ENCODE measurements around the gene SLIT3. TPM values are rescaled to one million over a fixed set of nuclear protein-coding genes. Genes with fewer than 3 reads are reported as not detected.

SLIT3 gene
- total RNA-seq, 8 experiments from 2014 or later = 6.1 to 159 (median 64.4) TPM

GRCh38 chr5:168771678-168772077 is 529.3 kb downstream of the SLIT3 start:
- 54 to 100% (median 84%) methylated on average over 1 to 6 of the region's 6 CpGs; no CpG with 5 or more reads in 3 of the 10 experiments for WGBS, 10 experiments
- Histone ChIP-seq H3K4me1 (replicated peaks in 1 of 2) (peaks cover 33 to 36% of the 10 kb centered on the region in 2 donors), H3K4me3 (no peak overlapping the region), H3K27ac (no peak overlapping the region)
- no peak for ATAC-seq (replicated peaks in 6 of 8)
- in situ Hi-C loops (cut with MboI; ENCODE audit: low pct_unique_long_range_greater_than_20kb in 2 of 9, low sequenced_read_pairs in 9 of 9, unreplicated experiment in 9 of 9) = no loop called here

- in situ Hi-C loops (cut with MboI; ENCODE audit: low pct_unique_long_range_greater_than_20kb in 2 of 9, low sequenced_read_pairs in 9 of 9, unreplicated experiment in 9 of 9) = no loop called here
- 67 to 92% (median 67%) methylated on average over 1 to 3 of the region's 5 CpGs; no CpG with 5 or more reads in 5 of the 10 experiments for WGBS, 10 experiments
- ATAC-seq (replicated peaks in 6 of 8) = no peak
Observed at GRCh38 chr5:168770996-168771395, 529.9 kb downstream of the SLIT3 start.

GRCh38 chr5:168770036-168770498 is 530.9 kb downstream of the SLIT3 start:
- peak in 5 of 8 experiments; percentile 42 to 77 (median 66) for ATAC-seq (replicated peaks in 6 of 8)
- H3K4me3 ChIP-seq = no peak overlapping the region
- WGBS, 10 experiments = 48 to 83% (median 69%) methylated on average over 1 to 6 of the region's 8 CpGs; no CpG with 5 or more reads in 4 of the 10 experiments
- in situ Hi-C loops (cut with MboI; ENCODE audit: low pct_unique_long_range_greater_than_20kb in 2 of 9, low sequenced_read_pairs in 9 of 9, unreplicated experiment in 9 of 9) = no loop called here
- H3K4me1 ChIP-seq (replicated peaks in 1 of 2) = peaks cover 34 to 38% of the 10 kb centered on the region in 2 donors
- H3K27ac ChIP-seq = peak overlapping the region; percentile 64 to 76

More at GRCh38 chr5:168770996-168771395, 529.9 kb downstream of the SLIT3 start:
- Histone ChIP-seq H3K4me3 (no peak overlapping the region), H3K4me1 (replicated peaks in 1 of 2) (peaks cover 29 to 36% of the 10 kb centered on the region in 2 donors), H3K27ac (no peak overlapping the region)

GRCh38 chr5:168768172-168768571 is 532.8 kb downstream of the SLIT3 start:
- in situ Hi-C loops (cut with MboI; ENCODE audit: low pct_unique_long_range_greater_than_20kb in 2 of 9, low sequenced_read_pairs in 9 of 9, unreplicated experiment in 9 of 9) = no loop called here
- 59 to 100% (median 80%) methylated on average over 1 to 8 of the region's 13 CpGs; no CpG with 5 or more reads in 2 of the 10 experiments for WGBS, 10 experiments
- Histone ChIP-seq H3K4me1 (replicated peaks in 1 of 2) (peaks cover 37 to 48% of the 10 kb centered on the region in 2 donors), H3K4me3 (no peak overlapping the region), H3K27ac (no peak overlapping the region)
- no peak for ATAC-seq (replicated peaks in 6 of 8)

GRCh38 chr5:168766426-168766700 is 534.6 kb downstream of the SLIT3 start:
- in situ Hi-C loops (cut with MboI; ENCODE audit: low pct_unique_long_range_greater_than_20kb in 2 of 9, low sequenced_read_pairs in 9 of 9, unreplicated experiment in 9 of 9) = no loop called here
- Histone ChIP-seq H3K4me1 (replicated peaks in 1 of 2) (peaks cover 27 to 40% of the 10 kb centered on the region in 2 donors), H3K4me3 (no peak overlapping the region), H3K27ac (peak overlapping the region in 1 of 2 donors; percentile 60)
- WGBS, 10 experiments = 0 to 100% (median 60%) methylated on average over 1 of the region's 2 CpGs; no CpG with 5 or more reads in 3 of the 10 experiments
- no peak for ATAC-seq (replicated peaks in 6 of 8)

GRCh38 chr5:168765551-168766425 is 535.2 kb downstream of the SLIT3 start:
- in situ Hi-C loops (cut with MboI; ENCODE audit: low pct_unique_long_range_greater_than_20kb in 2 of 9, low sequenced_read_pairs in 9 of 9, unreplicated experiment in 9 of 9) = no loop called here
- Histone ChIP-seq H3K4me1 (replicated peaks in 1 of 2) (peaks cover 27 to 37% of the 10 kb centered on the region in 2 donors), H3K4me3 (no peak overlapping the region), H3K27ac (peak overlapping the region in 1 of 2 donors; percentile 60)
- 17 to 66% (median 38%) methylated on average over 1 to 5 of the region's 9 CpGs; no CpG with 5 or more reads in 2 of the 10 experiments for WGBS, 10 experiments
- ATAC-seq (replicated peaks in 6 of 8) = peak; percentile 26 to 84 (median 74)

- in situ Hi-C loops (cut with MboI; ENCODE audit: low pct_unique_long_range_greater_than_20kb in 2 of 9, low sequenced_read_pairs in 9 of 9, unreplicated experiment in 9 of 9) = no loop called here
- Histone ChIP-seq H3K4me1 (replicated peaks in 1 of 2) (peaks cover 20 to 31% of the 10 kb centered on the region in 2 donors), H3K4me3 (no peak overlapping the region), H3K27ac (peak overlapping the region in 1 of 2 donors; percentile 19)
- peak in 1 of 8 experiments; percentile 14 for ATAC-seq (replicated peaks in 6 of 8)
- WGBS, 10 experiments = 43 to 92% (median 84%) methylated on average over 3 to 14 of the region's 15 CpGs; no CpG with 5 or more reads in 1 of the 10 experiments
Observed at GRCh38 chr5:168765086-168765550, 535.8 kb downstream of the SLIT3 start.

- H3K27ac ChIP-seq = peak overlapping the region in 1 of 2 donors; percentile 34
- peaks cover 11 to 22% of the 10 kb centered on the region in 2 donors for H3K4me1 ChIP-seq (replicated peaks in 1 of 2)
- in situ Hi-C loops (cut with MboI; ENCODE audit: low pct_unique_long_range_greater_than_20kb in 2 of 9, low sequenced_read_pairs in 9 of 9, unreplicated experiment in 9 of 9) = no loop called here
- 0 to 87% (median 59%) methylated on average over 2 to 5 of the region's 10 CpGs; no CpG with 5 or more reads in 2 of the 10 experiments for WGBS, 10 experiments
- H3K4me3 ChIP-seq = no peak overlapping the region
- peak; percentile 35 to 85 (median 64) for ATAC-seq (replicated peaks in 6 of 8)
Observed at GRCh38 chr5:168756453-168757391, 544.2 kb downstream of the SLIT3 start.

- Histone ChIP-seq H3K4me3 (no peak overlapping the region), H3K27ac (no peak overlapping the region), H3K4me1 (replicated peaks in 1 of 2) (peaks cover 11 to 22% of the 10 kb centered on the region in 2 donors)
- WGBS, 10 experiments = 80 to 100% (median 100%) methylated on average over 1 to 4 of the region's 7 CpGs; no CpG with 5 or more reads in 3 of the 10 experiments
- ATAC-seq (replicated peaks in 6 of 8) = peak in 2 of 8 experiments; percentile 9 to 14
- in situ Hi-C loops (cut with MboI; ENCODE audit: low pct_unique_long_range_greater_than_20kb in 2 of 9, low sequenced_read_pairs in 9 of 9, unreplicated experiment in 9 of 9) = no loop called here
Observed at GRCh38 chr5:168755548-168756093, 545.3 kb downstream of the SLIT3 start.

GRCh38 chr5:168753691-168754254 is 547.2 kb downstream of the SLIT3 start:
- in situ Hi-C loops (cut with MboI; ENCODE audit: low pct_unique_long_range_greater_than_20kb in 2 of 9, low sequenced_read_pairs in 9 of 9, unreplicated experiment in 9 of 9) = no loop called here
- no peak for ATAC-seq (replicated peaks in 6 of 8)
- H3K27ac ChIP-seq = no peak overlapping the region
- H3K4me1 ChIP-seq (replicated peaks in 1 of 2) = peaks cover 11 to 22% of the 10 kb centered on the region in 2 donors
- WGBS, 10 experiments = 72 to 100% (median 80%) methylated on average over 1 to 9 of the region's 11 CpGs; no CpG with 5 or more reads in 4 of the 10 experiments
- H3K4me3 ChIP-seq = no peak overlapping the region

- in situ Hi-C loops (cut with MboI; ENCODE audit: low pct_unique_long_range_greater_than_20kb in 2 of 9, low sequenced_read_pairs in 9 of 9, unreplicated experiment in 9 of 9) = no loop called here
- ATAC-seq (replicated peaks in 6 of 8) = no peak
- WGBS, 10 experiments = 86 to 100% (median 92%) methylated on average over 2 to 11 of the region's 18 CpGs; no CpG with 5 or more reads in 1 of the 10 experiments
Observed at GRCh38 chr5:168752416-168753190, 548.3 kb downstream of the SLIT3 start.

More at GRCh38 chr5:168752416-168753190, 548.3 kb downstream of the SLIT3 start:
- Histone ChIP-seq H3K4me1 (replicated peaks in 1 of 2) (peaks cover 11 to 19% of the 10 kb centered on the region in 2 donors), H3K4me3 (no peak overlapping the region), H3K27ac (no peak overlapping the region)

All from motor neuron (in vitro differentiated cells).